ENCODE measurements around the gene XPC.
"Not testable (repeated sequence)": the region's sequence is repeated elsewhere in the genome, so short reads cannot be mapped to it uniquely, and the experiment has no call there.

Gene XPC

GRCh38 chr3:14117468-14118399, 60.7 kb downstream of the XPC start:
- DNase-seq: no peak

DNA sequence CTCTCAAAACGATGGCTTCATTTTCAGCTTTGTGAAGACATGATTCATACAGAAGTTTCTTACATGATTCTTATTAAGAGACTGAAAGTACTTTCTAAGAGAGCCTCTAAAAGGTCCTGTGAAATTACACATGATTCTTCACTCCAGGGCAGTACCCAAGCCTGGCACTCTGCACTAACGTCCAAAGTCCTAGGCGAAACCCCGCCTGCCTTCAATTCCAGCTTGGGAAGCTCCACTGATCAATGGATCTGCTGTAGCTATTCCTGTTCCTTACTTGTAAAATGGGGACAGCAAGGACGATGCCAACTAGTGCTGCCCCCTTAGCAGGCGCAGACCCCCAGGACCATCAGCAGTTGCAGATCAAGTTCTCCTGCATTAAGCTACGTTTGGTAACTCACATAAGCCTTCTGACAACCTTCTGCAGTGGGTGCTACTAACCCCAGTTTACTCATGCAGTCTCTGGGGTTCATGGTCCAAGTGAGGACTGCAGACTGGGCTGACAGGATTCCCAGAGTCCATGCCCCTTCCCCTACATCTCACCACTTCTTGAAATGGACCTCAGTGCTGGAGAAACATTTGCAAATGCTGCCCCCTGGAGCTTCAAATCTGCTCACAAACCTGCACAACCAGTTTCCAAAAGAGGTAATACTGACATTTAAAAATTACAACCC, 64.3 kb downstream of the XPC start:
- no peak for DNase-seq

- no peak for DNase-seq
These were observed 67.7 kb downstream of the XPC start for GRCh38 chr3:14110699-14111098.

- DNase-seq: not testable (repeated sequence)
These were observed 68.6 kb downstream of the XPC start for GRCh38 chr3:14109821-14110220.

DNA sequence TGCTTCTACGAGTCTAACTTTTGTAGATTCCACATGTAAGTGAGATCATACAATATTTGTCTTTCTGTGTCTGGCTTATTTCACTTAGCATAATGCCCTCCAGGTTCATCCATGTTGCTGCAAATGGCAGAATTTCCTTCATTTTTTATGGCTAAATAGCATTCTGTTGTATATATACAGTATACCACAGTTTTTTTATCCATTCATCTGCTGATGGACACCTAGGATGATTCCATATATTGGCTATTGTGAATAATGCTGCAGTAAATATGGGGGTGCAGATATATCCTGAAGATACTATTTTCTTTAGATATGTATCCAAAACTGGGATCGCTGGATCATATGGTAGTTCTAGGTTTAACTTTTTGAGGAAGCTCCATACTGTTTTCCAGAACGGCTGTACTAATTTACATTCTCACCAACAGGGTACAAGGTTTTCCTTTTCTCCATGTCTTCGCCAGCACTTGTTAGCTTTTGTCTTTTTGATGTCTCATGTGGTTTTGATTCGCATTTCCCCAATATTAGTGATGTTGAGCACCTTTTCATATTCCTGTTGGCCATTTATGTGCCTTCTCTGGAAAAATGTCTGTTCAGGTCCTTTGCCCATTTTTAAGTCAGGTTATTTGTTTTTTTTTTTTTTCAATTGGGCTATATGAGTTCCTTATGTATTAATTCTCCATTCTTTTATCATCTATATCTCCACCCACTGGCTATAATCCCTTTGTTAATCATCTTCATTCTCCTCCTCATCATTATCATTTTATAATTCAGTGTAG, 80.6 kb downstream of the XPC start:
- DNase-seq: no peak

GRCh38 chr3:14096742-14097141, 81.7 kb downstream of the XPC start:
- DNase-seq: no peak

Measured in left hindlimb (tissue), 1 donor.